ENCODE data around the gene PPFIA4.

GRCh38 chr1:203078478-203078877, 52.2 kb downstream of the PPFIA4 start:
- TF ChIP-seq ELF4 (IDR thresholded peaks at IDR 0.05) = no peak
- TF ChIP-seq BHLHE40 (IDR thresholded peaks at IDR 0.05; ENCODE audit: borderline replicate concordance) = no peak
- no peak for TF ChIP-seq SP1 (IDR thresholded peaks at IDR 0.05)
- no peak for TF ChIP-seq FOXA1 (IDR thresholded peaks at IDR 0.05)
- no peak for TF ChIP-seq FOXM1 (IDR thresholded peaks at IDR 0.05; ENCODE audit: borderline replicate concordance)
- no peak for TF ChIP-seq CTBP1 (IDR thresholded peaks at IDR 0.05; ENCODE audit: borderline replicate concordance)
